Measurements from ENCODE around the gene ACOX2. TPM values are rescaled to one million over a fixed set of nuclear protein-coding genes. Genes with fewer than 3 reads are reported as not detected.

The ACOX2 gene
- polyA plus RNA-seq, 2 of the 4 experiments (the other 2 are of a cell fraction): 4.8 to 23.2 TPM

GRCh38 chr3:58482917-58483636 lies 53.9 kb downstream of the ACOX2 start:
- Histone ChIP-seq H3K9me3 (peaks cover 10% of the 10 kb centered on the region), H3K4me1 (peaks cover 13% of the 10 kb centered on the region), H3K4me2 (no peak overlapping the region), H3K4me3 (no peak overlapping the region), H3K27ac (no peak overlapping the region)
- no peak for DNase-seq (ENCODE audit: low read depth in 1 of 2, low spot score in 1 of 2)
- WGBS (ENCODE audit: missing lambda C conversion rate): 86% methylated on average over 8 of the region's 8 CpGs
- POLR2A ChIA-PET: no interaction called here
- no peak for TF ChIP-seq BHLHE40 (IDR thresholded peaks at IDR 0.05; ENCODE audit: low read depth, low read length)
- TF ChIP-seq CBX2 (IDR thresholded peaks at IDR 0.05; ENCODE audit: borderline replicate concordance, low read depth): no peak
- no peak for TF ChIP-seq PHF8 (IDR thresholded peaks at IDR 0.05; ENCODE audit: borderline replicate concordance, low read depth)
- no peak for TF ChIP-seq JUNB (IDR thresholded peaks at IDR 0.05)
- no peak for TF ChIP-seq RCOR1 (IDR thresholded peaks at IDR 0.05; ENCODE audit: low read depth, low read length)
- ATAC-seq: no peak
- CTCF ChIA-PET: interaction anchor here (0.8 to 2.1 kb wide), 5 partner anchors 8 to 176 kb away, joined by 3 to 10 read pairs (median 8); partner anchors contain the start of genes HTD2 and KCTD6
- no peak for FAIRE-seq

GRCh38 chr3:58480309-58480708 lies 56.7 kb downstream of the ACOX2 start:
- Histone ChIP-seq H3K4me2 (no peak overlapping the region), H3K27ac (no peak overlapping the region), H3K9me3 (peaks cover 10% of the 10 kb centered on the region), H3K4me3 (no peak overlapping the region), H3K4me1 (peaks cover 5% of the 10 kb centered on the region; the same call in 1 of the 3 replicates)
- 48% methylated on average over 2 of the region's 2 CpGs for WGBS (ENCODE audit: missing lambda C conversion rate)
- FAIRE-seq: no peak
- ChIA-PET CTCF (interaction anchor here (0.9 to 1.9 kb wide), 2 partner anchors 11 kb away, joined by 3 to 7 read pairs; partner anchors contain the start of gene KCTD6), POLR2A (no interaction called here)
- ATAC-seq: no peak
- TF ChIP-seq HEYL (CRISPR knock-in tag; IDR thresholded peaks at IDR 0.05) (no peak), HOXB13 (CRISPR knock-in tag; IDR thresholded peaks at IDR 0.05; ENCODE audit: low read depth) (no peak), POLR2AphosphoS2 (conservative IDR thresholded peaks at IDR 0.05; ENCODE audit: low read length) (no peak), POLR2A (IDR thresholded peaks at IDR 0.05; ENCODE audit: low read length) (no peak), BCL3 (IDR thresholded peaks at IDR 0.05) (no peak)
- no peak for DNase-seq (ENCODE audit: low read depth in 1 of 2, low spot score in 1 of 2)

GRCh38 chr3:58478781-58479180 lies 58.2 kb downstream of the ACOX2 start:
- FAIRE-seq (no peak), DNase-seq (ENCODE audit: low read depth in 1 of 2, low spot score in 1 of 2) (no peak), ATAC-seq (no peak)
- Histone ChIP-seq H3K9me3 (peaks cover 10% of the 10 kb centered on the region), H3K4me2 (no peak overlapping the region), H3K4me3 (no peak overlapping the region), H3K27ac (no peak overlapping the region), H3K4me1 (peaks cover 16% of the 10 kb centered on the region; the same call in 1 of the 3 replicates)
- WGBS (ENCODE audit: missing lambda C conversion rate): 90% methylated on average over 2 of the region's 2 CpGs
- TF ChIP-seq REST (IDR thresholded peaks at IDR 0.05) (no peak), E2F6 (IDR thresholded peaks at IDR 0.05; ENCODE audit: borderline replicate concordance, low read depth) (no peak), CTCF (IDR thresholded peaks at IDR 0.05) (no peak), HEYL (CRISPR knock-in tag; IDR thresholded peaks at IDR 0.05) (no peak), MAX (IDR thresholded peaks at IDR 0.05) (no peak)
- ChIA-PET CTCF (no interaction called here), POLR2A (no interaction called here)
